Measurements from ENCODE around the gene CEP170B.

Gene CEP170B

DNA sequence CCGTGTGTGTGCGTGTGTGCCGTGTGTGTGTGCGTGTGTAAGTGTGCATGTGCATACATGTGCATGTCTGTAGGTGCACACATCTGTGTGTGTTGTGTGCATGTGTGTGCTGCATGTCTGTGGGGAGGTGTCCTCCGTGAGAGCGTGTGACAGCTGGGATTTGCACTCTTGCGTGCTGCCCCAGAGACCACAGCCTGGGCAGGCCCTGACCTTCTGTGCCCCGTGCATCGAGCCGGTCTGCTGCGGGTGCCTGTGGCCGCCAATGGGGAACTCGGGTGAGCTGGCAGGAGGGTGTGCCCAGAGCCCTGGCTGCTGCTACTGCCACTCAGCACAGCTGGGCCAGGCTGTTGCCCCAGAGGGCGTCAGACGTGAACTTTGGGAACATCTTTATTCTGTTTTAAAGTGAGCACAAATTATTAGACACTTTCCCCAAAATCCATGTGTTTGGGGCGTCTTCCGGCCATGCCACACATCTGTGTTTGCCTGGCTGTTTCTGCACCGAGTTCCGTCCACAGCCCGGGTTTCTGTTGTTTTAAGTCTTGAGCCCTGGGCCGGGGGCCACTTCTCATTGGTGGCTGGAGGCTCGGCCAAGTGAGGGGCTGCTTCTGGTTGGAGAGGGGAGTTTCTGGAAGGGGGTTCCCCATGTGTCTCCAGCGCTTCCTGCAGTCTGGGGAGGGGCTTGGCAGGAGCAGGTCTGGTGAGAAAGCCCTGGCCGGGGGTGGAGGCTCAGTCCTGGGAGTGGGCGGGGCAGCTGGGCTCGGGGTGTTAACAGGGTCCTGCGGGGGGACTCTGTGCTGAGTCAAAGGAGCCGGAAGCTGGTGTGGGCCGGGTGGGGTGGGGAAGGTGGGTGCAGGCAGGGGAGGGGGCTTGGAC is 7.6 kb downstream of the CEP170B start:
- no peak overlapping the region for H3K27ac ChIP-seq
- TF ChIP-seq ZFX (IDR thresholded peaks at IDR 0.05) = no peak
- TF ChIP-seq, protein P1, sequence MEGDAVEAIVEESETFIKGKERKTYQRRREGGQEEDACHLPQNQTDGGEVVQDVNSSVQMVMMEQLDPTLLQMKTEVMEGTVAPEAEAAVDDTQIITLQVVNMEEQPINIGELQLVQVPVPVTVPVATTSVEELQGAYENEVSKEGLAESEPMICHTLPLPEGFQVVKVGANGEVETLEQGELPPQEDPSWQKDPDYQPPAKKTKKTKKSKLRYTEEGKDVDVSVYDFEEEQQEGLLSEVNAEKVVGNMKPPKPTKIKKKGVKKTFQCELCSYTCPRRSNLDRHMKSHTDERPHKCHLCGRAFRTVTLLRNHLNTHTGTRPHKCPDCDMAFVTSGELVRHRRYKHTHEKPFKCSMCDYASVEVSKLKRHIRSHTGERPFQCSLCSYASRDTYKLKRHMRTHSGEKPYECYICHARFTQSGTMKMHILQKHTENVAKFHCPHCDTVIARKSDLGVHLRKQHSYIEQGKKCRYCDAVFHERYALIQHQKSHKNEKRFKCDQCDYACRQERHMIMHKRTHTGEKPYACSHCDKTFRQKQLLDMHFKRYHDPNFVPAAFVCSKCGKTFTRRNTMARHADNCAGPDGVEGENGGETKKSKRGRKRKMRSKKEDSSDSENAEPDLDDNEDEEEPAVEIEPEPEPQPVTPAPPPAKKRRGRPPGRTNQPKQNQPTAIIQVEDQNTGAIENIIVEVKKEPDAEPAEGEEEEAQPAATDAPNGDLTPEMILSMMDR (conservative IDR thresholded peaks at IDR 0.05) = no peak

DNA sequence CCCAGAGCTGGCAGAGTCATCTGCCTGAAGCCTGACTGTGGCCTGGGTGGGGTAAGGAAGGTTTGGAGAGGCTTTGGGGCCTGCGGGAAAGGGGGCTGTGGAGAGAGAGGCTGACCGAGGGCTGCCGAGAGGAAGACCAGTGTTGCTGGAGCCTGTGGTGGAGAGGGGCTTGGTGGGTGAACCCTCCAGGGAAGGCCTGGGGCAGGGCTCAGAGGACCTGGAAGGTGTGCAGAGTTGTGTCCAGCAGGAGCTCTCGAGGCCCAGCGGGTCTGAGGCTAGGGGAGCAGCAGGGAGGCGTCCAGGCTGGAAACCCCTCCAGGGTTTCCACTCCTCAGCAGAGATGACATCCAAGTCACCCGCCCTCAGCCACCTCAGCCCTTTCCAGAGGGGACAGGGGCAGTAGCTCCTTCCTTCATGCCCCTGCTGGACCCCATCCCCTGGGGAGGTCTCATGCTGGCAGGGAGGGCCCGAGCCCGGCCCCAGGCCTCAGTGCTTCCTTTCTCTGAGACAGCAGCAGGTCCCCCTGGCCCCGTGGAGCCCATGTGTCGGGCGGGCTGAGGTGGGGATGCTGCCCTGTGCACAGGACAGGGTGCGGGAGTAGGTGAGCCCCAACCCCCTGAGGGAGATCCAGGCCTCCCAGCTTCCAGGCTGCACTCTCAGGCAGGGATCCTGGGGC is 8.4 kb downstream of the CEP170B start:
- no peak overlapping the region for H3K27ac ChIP-seq
- TF ChIP-seq ZFX (IDR thresholded peaks at IDR 0.05) = no peak
- TF ChIP-seq, protein P1 (conservative IDR thresholded peaks at IDR 0.05) = no peak

- no peak for TF ChIP-seq ZFX (IDR thresholded peaks at IDR 0.05)
- TF ChIP-seq, protein P1 (conservative IDR thresholded peaks at IDR 0.05) = no peak
Measured at GRCh38 chr14:104874110-104874531, 9.1 kb downstream of the CEP170B start.

GRCh38 chr14:104874571-104875411 is 9.7 kb downstream of the CEP170B start:
- no peak overlapping the region for H3K27ac ChIP-seq
- TF ChIP-seq, protein P1 (conservative IDR thresholded peaks at IDR 0.05) = no peak

More at GRCh38 chr14:104874110-104874531, 9.1 kb downstream of the CEP170B start:
- H3K27ac ChIP-seq = no peak overlapping the region

DNA sequence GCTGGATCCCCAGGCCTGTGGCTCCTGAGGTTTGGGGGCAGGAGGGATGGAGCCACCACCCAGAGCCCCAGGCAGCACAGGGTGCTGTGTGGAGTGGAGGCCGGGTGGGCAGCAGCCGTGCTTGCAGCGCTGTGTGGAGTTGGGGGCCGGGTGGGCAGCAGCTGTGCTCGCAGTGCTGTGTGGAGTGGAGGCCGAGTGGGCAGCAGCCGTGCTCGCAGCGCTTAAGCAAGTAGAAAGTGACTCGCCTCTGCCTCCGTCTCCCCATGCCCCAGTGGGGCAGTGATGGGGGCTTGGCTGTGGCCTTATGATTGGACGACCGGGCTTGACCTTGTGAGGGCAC is 10.3 kb downstream of the CEP170B start:
- no peak overlapping the region for H3K27ac ChIP-seq
- TF ChIP-seq, protein P1 (conservative IDR thresholded peaks at IDR 0.05) = no peak
- no peak for TF ChIP-seq ZFX (IDR thresholded peaks at IDR 0.05)

GRCh38 chr14:104875811-104876210 is 10.7 kb downstream of the CEP170B start:
- TF ChIP-seq ZFX (IDR thresholded peaks at IDR 0.05) = no peak
- TF ChIP-seq, protein P1 (conservative IDR thresholded peaks at IDR 0.05) = no peak
- H3K27ac ChIP-seq = no peak overlapping the region
